Measurements from ENCODE around the gene TGM2.
A peak's percentile ranks its signal among the peaks of the same experiment; 100 is the strongest.

TGM2 gene

DNA sequence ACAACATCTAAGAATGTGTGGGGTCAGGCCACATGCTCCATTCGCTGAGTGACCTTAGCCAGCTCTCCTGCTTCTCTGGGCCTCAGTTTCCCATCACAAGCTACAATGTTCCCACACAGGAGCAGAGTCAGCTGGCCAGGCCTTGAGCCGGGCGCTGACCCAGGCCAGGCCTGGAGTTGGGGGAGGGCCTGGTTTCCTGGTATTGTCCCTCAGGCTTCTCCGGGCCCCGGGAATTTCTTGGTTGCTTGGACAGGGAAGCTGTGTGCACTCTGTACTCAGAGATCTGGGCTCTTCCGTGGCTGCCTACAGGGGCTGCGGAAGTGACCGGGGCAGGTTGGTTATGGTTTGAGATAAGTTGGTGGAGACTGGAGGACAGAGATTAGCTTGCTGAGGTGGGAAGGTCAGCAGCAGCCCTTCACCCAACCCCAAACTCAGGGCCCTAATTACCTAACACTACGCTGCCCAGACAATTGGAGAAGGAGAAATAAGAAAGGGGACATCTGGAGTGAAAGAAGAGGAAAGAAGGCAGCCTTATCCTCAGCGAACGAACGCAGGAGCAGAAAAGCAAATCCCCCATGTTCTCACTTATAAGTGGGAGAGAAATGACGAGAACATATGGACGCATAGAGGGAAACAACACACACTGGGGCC lies 6.2 kb downstream of the TGM2 start:
- DNase-seq: no peak

GRCh38 chr20:38157635-38158495 lies 7.2 kb downstream of the TGM2 start:
- no peak for DNase-seq

GRCh38 chr20:38156888-38157634 lies 8.0 kb downstream of the TGM2 start:
- no peak for DNase-seq

DNA sequence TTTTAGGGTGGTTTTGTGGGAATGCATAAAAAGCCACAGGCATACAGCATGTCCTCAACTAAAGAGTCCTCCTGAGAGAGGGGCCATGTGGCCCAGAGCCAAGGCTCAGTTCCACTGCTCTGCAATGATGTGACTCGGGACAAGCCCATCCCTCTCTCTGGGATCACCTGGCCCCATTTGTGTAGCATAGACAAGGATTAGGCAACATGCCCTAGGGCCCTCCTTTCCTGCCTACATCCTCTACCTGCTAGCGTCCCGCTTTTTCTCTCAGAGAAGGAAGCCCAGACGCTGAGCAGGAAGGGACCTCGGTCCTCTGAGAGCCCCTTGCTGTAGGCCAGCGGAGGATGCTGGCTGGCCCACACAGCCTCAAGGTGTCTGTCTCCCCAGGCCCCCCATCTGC lies 8.8 kb downstream of the TGM2 start:
- DNase-seq: no peak

- DNase-seq: no peak
Measured at GRCh38 chr20:38155811-38156210, 9.3 kb downstream of the TGM2 start.

- no peak for DNase-seq
Measured at GRCh38 chr20:38153401-38153800, 11.7 kb downstream of the TGM2 start.

- DNase-seq: peak; percentile 34
Measured at GRCh38 chr20:38152621-38153221, 12.3 kb downstream of the TGM2 start.

- DNase-seq: peak; percentile 23
Measured at GRCh38 chr20:38152175-38152620, 12.9 kb downstream of the TGM2 start.

GRCh38 chr20:38151455-38151854 lies 13.6 kb downstream of the TGM2 start:
- DNase-seq: no peak

DNA sequence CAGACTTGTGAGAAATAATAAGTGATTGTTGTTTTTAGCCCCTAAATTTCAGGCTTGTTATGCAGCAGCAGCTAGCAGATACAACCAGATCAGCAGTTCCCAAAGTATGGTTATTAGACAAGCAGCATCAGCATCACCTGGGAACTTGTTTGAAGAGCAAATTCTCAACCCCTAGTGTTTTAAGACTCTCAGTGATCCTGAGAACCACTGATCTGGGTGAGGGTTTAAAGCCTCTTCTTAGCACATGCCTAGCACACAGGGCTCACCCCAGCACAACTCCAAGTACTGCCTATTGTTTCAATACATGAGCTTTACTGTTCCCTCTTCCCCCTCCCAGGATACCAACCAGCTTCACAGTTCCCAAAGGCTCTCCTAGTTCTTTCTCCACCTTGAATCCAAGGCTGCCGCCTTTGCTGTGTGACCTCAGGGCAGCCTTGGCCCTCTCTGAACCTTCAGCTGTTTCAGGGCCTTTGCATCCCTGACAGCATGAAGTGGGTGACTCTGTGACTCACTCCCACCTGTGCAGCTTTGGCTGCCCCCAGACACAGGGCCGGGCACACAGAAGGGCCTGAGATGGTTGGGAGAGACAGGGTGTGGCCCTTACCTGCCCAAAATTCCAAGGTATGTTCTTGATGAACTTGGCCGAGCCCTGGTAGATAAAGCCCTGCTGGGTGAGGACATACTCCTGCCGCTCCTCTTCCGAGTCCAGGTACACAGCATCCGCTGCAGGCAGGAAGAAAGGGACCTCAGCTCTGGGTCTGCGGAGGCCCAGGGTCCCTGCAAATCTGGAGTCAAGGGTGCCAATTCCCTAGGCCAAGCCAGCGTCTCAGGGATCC lies 14.5 kb downstream of the TGM2 start:
- DNase-seq: no peak

- no peak for DNase-seq
Measured at GRCh38 chr20:38148328-38149102, 16.6 kb downstream of the TGM2 start.

GRCh38 chr20:38147751-38148150 lies 17.3 kb downstream of the TGM2 start:
- DNase-seq: no peak

GRCh38 chr20:38147163-38147562 lies 17.9 kb downstream of the TGM2 start:
- DNase-seq: no peak

GRCh38 chr20:38146628-38147027 lies 18.4 kb downstream of the TGM2 start:
- no peak for DNase-seq

GRCh38 chr20:38146156-38146555 lies 18.9 kb downstream of the TGM2 start:
- no peak for DNase-seq

DNA sequence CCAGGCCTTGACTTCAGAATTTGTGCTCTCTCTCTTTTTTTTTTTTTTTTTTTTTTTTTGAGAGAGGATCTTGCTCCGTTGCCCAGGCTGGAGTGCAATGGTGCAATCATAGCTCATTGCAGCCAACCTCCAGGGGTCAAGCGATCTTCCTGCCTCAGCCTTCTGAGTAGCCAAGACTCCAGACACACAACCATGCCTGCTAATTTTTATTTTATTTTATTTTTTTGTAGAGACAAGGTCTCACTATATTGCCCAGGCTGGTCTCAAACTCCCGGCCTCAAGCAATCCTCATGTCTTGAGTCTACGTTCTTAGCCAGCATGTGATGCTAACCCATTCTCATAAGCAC lies 19.4 kb downstream of the TGM2 start:
- no peak for DNase-seq

GRCh38 chr20:38144974-38145728 lies 19.9 kb downstream of the TGM2 start:
- no peak for DNase-seq

- no peak for DNase-seq
Measured at GRCh38 chr20:38144598-38144973, 20.5 kb downstream of the TGM2 start.

DNA sequence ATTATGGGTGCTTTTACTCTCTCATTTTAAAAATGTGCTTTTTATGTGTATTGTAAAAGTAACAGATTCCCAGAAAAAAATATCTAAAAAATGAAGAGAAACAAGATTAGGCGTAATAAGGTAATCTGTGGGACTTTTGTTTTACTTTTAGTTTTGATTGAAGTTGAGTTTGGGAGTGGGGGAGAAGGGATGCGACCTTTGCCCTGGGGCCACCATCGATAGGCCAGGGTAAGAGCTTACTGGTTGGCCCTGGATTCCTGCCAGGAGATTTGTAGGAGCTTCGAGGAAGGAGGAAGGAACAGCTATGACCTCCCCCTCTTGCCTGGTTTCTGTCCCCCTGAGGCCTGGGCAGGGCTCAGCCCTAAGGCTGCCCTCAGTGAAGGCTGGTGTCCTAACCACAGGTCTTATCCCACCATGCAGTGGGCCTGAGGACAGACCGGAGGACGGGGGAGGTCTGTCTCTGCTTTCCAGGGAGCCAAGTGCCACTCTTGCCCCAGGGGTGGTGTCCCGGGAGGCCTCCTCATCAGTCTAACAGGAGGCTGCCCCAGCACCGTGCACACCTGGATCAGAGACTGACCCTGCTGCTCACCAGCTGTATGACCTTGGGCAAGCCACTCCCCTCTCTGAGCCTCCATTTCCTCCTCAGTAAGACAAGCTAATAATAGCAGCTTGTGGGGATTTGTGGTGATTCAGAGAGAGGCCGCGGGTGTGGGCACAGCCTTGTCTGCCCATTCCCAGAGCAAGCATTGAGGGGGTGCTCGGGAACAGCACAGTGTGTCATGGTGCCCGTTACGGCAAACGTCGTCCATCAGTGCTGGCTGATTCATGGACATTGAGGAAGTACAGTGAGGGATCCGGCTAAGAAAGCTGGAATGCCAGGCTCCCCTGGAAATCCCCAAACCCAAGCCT lies 21.2 kb downstream of the TGM2 start:
- no peak for DNase-seq

DNA sequence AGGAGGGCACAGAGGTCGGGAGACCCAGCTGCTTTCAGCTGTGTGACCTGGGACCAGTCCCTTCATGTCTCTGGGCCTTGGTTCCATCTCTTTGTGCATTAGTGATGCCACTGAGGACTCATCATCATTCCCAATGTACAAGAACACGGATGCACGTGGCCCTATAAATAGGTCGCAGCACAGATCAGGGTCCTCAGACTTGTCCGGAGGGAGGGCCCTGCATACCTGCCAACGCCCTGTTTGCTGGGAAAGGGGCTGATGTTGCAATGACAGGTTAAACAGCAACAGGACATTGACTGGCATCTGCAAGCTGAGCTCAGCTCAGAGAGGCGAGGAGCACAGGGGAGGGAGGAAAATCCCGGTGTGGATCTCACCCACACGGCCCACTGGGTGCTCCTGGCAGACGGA lies 21.8 kb downstream of the TGM2 start:
- DNase-seq: no peak

All from activated CD4-positive, alpha-beta T cell treated with anti-CD3 and anti-CD28 coated beads, Interleukin-2, amount 50 U/mL, for 16 hours (primary cell).